GM18870 (cell line): Measurements from ENCODE around the gene IGFLR1.

ENCODE experiments used
- ATAC-seq: cut with Tn5 transposase; IDR thresholded peaks from one replicate; pipeline ENCODE4 v1.9.1; 2021; ENCODE audit warnings: moderate library complexity; ENCODE audit not compliant: unreplicated experiment

IGFLR1 gene

GRCh38 chr19:35742121-35742724 lies at the start of gene IGFLR1:
Gene IGFLR1 (minus strand): TSS chr19:35742452. CDS start chr19:35741180, 1,272 bp downstream.
- no peak for ATAC-seq

GRCh38 chr19:35791814-35792279 lies 49.6 kb upstream of the IGFLR1 start:
- no peak for ATAC-seq

GRCh38 chr19:35790981-35791813 lies 48.9 kb upstream of the IGFLR1 start:
- no peak for ATAC-seq

DNA sequence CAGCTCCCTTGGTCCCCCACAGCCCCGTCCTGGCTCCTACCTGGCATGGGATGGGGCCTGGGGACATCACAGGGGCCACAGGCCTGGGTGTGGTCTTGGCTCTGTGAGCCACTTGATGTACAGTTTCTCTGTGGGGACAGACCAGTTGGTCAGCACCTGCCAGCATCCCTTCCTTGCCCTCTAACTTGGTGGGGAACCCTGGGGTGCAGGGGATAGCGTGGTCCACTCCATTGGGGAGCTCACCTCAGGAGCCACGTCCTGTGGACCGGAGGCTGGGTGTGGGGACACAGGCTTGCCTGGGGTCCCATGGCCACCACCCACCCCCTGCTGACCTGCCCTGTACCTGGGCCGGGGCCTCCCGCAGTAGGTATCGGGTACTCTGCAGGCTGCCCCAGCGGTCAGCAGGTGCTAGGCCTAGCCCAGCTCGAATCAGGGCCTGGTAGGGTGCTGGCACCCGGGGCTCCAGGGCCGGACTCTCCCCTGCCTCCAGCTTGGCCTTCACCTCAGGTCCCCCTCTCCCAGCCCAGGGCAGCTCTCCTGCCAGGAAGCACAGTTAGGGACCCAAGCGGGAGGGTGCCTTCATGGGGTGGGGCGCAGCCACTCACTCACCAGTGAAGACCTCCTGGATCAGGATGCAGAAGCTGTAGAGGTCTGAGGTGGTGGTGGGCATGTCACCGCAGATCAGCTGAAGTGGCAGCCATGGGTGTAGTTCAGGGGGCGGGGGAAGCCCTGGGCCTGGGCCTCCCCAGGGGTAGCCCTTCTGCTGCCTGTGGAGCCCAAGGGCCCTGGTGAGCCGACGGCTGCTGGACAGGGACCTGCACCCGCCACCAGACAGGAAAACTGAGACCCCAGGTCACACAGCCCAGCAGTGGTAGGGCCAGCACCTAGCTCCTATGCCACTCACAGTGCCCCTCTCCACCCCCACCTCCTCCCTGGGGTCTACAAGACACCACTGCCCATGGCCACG lies 48.0 kb upstream of the IGFLR1 start:
- ATAC-seq = no peak

DNA sequence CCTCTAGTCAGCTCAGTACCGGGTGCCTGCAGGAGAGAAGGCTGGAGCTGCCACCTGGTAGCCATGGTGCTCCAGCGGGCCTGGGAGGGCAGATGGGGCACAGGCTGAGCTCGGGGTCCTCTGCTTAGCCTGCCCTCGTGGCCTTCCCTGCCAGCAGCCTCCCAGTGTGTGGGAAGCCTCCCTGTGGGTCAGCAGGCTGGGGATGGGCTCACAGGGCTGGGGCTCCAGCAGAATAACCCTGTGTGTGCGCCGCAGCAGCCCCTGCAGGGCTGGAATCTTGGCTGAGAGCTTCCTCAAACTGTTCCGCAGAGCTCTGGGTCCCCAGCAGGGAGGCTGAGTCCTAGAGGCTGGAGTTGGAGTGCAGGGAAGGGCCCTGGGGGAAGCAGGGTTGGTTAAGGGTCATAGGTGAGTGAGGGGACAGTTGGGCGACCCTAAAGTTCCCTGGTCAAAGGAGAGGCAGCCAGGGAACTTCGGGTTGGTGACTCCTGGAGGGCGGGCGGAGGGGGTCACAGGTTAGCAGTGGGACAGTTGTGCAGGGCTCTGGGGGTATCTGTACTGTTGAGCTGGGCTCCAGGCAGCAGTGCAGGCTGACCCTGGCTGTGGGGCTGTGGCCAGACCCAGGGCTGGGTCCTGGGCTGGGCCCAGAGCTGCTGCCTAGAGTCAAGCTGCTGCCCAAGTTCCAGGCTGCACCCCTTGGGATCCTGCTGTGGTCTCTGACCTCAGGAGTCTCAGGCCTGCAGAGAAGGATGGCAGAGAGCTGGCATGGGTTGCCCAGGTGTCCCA lies 47.1 kb upstream of the IGFLR1 start:
- no peak for ATAC-seq

- ATAC-seq = no peak
These were observed 46.1 kb upstream of the IGFLR1 start for GRCh38 chr19:35788205-35788960.

GRCh38 chr19:35787227-35787799 lies 45.1 kb upstream of the IGFLR1 start:
- ATAC-seq = no peak

GRCh38 chr19:35786299-35787160 lies 44.3 kb upstream of the IGFLR1 start:
- ATAC-seq = no peak

DNA sequence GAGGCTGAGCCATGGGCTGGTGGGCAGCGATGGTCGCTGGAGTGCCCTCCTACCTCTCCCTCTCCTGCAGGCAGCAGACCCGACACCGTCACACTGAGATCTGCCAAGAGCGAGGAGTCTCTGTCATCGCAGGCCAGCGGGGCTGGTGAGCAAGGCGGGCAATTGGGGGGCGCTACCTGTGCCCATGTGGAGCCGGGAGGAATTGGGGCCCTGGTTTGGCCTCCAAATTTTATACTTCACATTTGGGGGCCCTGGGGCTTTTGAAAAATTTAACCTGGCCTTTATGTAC lies 43.0 kb upstream of the IGFLR1 start:
- no peak for ATAC-seq

DNA sequence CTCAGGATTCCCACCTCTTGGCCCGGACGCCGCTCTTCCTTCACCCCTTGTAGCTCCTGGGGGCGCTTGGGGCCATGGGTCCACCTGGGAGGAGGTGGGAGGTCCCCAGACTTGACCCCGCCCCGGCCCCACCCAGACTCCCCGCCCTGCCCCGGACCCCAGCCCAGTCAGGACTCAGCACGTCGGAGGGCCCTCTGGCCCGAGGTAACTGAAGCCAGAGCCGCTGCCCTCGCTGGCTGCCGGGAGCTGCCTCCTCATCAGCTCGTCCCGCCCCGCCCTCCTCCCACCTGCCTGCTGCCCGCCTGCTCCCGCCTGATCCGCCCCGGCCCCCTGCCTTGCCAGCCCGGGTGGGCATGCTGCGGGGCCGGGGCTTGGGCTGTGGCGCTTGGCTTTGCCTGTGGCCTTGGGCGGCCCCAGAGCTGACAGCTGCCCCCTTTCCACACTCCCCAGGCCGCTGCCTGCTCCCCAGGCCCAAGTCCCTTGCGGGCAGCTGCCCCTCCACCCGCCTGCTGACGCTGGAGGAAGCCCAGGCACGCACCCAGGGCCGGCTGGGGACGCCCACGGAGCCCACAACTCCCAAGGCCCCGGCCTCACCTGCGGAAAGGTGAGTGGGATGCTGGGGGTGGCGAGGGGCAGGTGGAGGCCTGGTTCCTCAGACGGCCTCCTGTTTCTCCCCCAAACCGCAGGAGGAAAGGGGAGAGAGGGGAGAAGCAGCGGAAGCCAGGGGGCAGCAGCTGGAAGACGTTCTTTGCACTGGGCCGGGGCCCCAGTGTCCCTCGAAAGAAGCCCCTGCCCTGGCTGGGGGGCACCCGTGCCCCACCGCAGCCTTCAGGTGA lies 42.5 kb upstream of the IGFLR1 start:
- no peak for ATAC-seq

DNA sequence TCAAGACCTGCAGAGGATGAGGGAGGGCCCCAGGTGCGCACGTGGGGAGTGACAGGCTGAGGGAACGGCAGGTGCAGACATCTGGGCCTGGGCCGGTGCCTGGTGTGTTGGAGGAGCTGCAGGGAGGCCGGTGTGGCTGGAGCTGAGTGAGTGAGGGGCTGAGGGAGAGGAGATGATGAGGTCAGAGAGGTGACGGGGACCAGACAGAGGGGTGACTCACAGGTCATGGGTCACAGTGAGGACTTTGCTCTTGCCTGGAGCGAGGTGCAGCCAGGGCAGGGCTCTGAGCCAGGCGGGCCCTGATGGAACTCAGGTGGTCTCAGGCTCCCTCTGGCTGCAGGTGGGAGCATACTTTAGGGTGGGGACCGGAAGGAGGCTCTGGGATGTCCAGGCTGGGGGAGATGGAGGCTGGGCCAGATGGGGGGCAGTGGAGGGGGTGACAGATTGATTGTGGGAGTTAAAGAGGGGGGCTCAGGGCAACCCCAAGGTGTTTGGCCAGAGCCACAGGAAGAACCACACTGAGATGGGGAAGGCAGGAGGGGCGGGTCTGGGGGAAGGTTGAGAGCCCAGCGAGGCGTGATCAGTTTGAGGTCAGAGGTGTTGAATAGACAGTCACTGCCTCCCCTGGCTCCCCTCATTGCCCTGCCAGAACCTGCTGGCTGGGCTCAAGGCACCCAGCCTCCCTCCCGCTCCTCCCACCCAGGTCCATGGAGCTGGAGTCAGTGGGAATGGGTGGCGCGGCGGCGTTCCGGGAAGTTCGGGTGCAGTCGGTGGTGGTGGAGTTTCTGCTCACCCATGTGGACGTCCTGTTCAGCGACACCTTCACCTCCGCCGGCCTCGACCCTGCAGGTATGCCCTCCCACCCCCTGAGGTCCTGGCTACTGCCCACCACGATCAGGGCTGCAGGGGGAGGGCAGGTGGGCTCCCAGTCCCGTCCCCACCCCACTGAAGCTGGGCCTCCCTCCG lies 41.5 kb upstream of the IGFLR1 start:
- no peak for ATAC-seq

DNA sequence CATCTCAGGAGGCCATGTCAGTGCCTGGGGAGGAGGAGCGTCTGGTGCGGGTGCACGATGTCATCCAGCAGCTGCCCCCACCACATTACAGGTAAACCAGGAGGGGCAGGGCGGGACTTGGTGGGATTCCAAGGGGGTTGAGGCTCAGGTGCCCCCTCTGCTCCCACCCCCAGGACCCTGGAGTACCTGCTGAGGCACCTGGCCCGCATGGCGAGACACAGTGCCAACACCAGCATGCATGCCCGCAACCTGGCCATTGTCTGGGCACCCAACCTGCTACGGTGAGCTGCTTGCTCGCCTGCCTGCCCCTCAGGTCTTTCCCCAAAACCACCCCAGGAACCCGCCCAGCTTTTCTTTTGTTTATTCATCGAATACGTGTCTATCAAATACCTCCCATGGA lies 40.3 kb upstream of the IGFLR1 start:
- ATAC-seq = no peak

- no peak for ATAC-seq
These were observed 39.4 kb upstream of the IGFLR1 start for GRCh38 chr19:35781650-35782049.

GRCh38 chr19:35780717-35781116 lies 38.5 kb upstream of the IGFLR1 start:
- no peak for ATAC-seq

- ATAC-seq = no peak
These were observed 37.8 kb upstream of the IGFLR1 start for GRCh38 chr19:35780058-35780457.

- ATAC-seq = no peak
These were observed 36.8 kb upstream of the IGFLR1 start for GRCh38 chr19:35779033-35779432.

- no peak for ATAC-seq
These were observed 35.7 kb upstream of the IGFLR1 start for GRCh38 chr19:35777961-35778360.
